Measurements from ENCODE around the gene LCN15. TPM values are rescaled to one million over a fixed set of nuclear protein-coding genes. Genes with fewer than 3 reads are reported as not detected.

LCN15 gene
- total RNA-seq, 2 experiments from 2014 or later = not detected

GRCh38 chr9:136802321-136802720, 38.0 kb upstream of the LCN15 start:
- no TSS peak for BruUV-seq (replicated peaks)
- no peak for DNase-seq (ENCODE audit: low spot score)
- no peak for TF ChIP-seq EZH2phosphoT487 (IDR thresholded peaks at IDR 0.05; ENCODE audit: borderline replicate concordance, low read depth, low read length)
- TF ChIP-seq CTCF (conservative IDR thresholded peaks at IDR 0.05; ENCODE audit: low read length) = no peak
- Histone ChIP-seq H3K9me3 (ENCODE audit: low read length) (no peaks in the 10 kb centered on the region), H3K79me2 (ENCODE audit: insufficient read depth, low read depth, low read length) (no peaks in the 10 kb centered on the region), H3K36me3 (ENCODE audit: insufficient read depth, low read length) (no peaks in the 10 kb centered on the region), H2AFZ (ENCODE audit: low read length) (no peak overlapping the region), H3K27ac (ENCODE audit: low read depth, low read length, poor library complexity, severe bottlenecking) (no peak overlapping the region), H3K4me3 (ENCODE audit: low read depth, low read length, poor library complexity, severe bottlenecking) (no peak overlapping the region), H3K4me1 (ENCODE audit: insufficient read depth, low read length, poor library complexity, severe bottlenecking) (peaks cover 37% of the 10 kb centered on the region), H3K4me2 (ENCODE audit: low read length) (no peak overlapping the region), H4K20me1 (ENCODE audit: insufficient read depth, low read length) (no peaks in the 10 kb centered on the region), H3K9me2 (ENCODE audit: insufficient read depth, low read length) (no peaks in the 10 kb centered on the region)
- intact Hi-C loops (cut with micrococcal nuclease; ENCODE audit: unreplicated experiment) = no loop called here
- ChIA-PET POLR2A (no interaction called here), CTCF (ENCODE audit: unreplicated experiment) (no interaction called here)

GRCh38 chr9:136799854-136800657, 35.7 kb upstream of the LCN15 start:
- H4K20me1 ChIP-seq (ENCODE audit: insufficient read depth, low read length) = no peaks in the 10 kb centered on the region
- peaks cover 46% of the 10 kb centered on the region for H3K4me1 ChIP-seq (ENCODE audit: insufficient read depth, low read length, poor library complexity, severe bottlenecking)
- H2AFZ ChIP-seq (ENCODE audit: low read length) = no peak overlapping the region; the same call in 1 of the 2 replicates
- no peak overlapping the region for H3K27ac ChIP-seq (ENCODE audit: low read depth, low read length, poor library complexity, severe bottlenecking)
- CTCF ChIA-PET (ENCODE audit: unreplicated experiment) = interaction anchor here (0.7 kb wide), 1 partner anchor 36 kb away, joined by 3 read pairs; no protein-coding TSS in a partner anchor
- POLR2A ChIA-PET = interaction anchor here (0.6 to 1.1 kb wide), 3 partner anchors 21 to 401 kb away, joined by 4 to 8 read pairs (median 4); no protein-coding TSS in a partner anchor
- no peaks in the 10 kb centered on the region for H3K9me2 ChIP-seq (ENCODE audit: insufficient read depth, low read length)
- H3K9me3 ChIP-seq (ENCODE audit: low read length) = no peaks in the 10 kb centered on the region
- H3K4me3 ChIP-seq (ENCODE audit: low read depth, low read length, poor library complexity, severe bottlenecking) = peak overlapping the region; percentile 62
- no peak for TF ChIP-seq CTCF (conservative IDR thresholded peaks at IDR 0.05; ENCODE audit: low read length)
- TF ChIP-seq EZH2phosphoT487 (IDR thresholded peaks at IDR 0.05; ENCODE audit: borderline replicate concordance, low read depth, low read length) = no peak
- DNase-seq (ENCODE audit: low spot score) = peak; percentile 84
- intact Hi-C loops (cut with micrococcal nuclease; ENCODE audit: unreplicated experiment) = no loop called here
- no TSS peak for BruUV-seq (replicated peaks)
- H3K4me2 ChIP-seq (ENCODE audit: low read length) = peak overlapping the region; percentile 72
- no peaks in the 10 kb centered on the region for H3K36me3 ChIP-seq (ENCODE audit: insufficient read depth, low read length)
- no peaks in the 10 kb centered on the region for H3K79me2 ChIP-seq (ENCODE audit: insufficient read depth, low read depth, low read length)

Data from OCI-LY7 (cell line).